NCI-H2196 treated with DMSO at 0.1 percent for 48 hours (cell line): ENCODE results near the gene FKBP11.
"Not testable (repeated sequence)": the region's sequence is repeated elsewhere in the genome, so short reads cannot be mapped to it uniquely, and the experiment has no call there.

ENCODE experiments used
- DNase-seq: peaks from one replicate; lab custom pipeline; 2025; ENCODE audit not compliant: unreplicated experiment; lab: John Stamatoyannopoulos, UW

The FKBP11 gene

DNA sequence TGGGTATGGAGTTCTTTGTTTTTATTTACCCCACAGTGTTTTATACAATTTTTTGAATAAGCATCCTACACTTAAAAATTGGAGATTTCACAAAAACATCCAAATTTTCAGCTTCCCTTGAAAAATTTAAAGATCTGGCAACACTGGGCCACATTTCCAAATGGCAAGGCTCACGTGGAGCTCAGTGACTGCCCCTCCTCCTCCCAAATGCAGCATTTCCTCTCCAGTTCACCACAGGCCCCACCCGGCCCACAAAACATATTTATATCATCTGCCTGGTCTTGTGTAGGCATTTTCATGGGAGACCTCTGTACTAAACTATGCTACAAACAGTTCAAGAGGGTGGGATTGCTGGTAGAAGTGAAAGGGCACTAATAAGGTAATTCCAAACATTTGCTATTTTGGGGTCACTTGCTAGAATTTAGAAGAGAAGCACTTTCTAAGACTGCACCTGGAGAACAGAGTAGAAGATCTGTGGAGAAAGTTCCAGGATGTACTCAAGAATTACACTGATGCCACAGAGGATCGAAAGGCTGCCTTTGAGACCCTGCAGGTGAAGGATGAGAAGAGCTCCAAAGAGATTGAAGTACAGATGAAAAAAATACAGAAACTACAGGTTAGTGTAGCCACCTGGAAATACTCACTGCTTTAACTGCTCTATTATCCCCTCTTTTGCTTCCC lies 7.3 kb downstream of the FKBP11 start:
- DNase-seq: no peak

DNA sequence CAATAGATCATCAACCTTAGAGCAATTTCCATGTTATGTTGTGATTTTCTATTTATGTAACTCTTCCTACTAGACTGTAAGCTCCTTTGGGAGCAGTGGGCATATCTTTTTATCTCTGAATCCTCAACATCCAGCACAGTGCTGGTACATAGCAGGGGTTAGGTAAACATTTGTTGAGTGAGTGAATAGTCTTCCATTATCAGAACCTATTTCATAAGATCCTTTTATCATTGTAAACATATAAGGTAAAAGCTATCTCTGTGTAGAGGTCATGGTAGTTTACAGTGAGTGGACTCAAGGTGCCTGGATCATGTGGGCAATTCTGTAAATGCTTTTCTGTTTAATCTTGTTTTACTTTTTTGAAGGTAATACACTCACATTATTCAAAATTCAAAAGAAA lies 15.1 kb downstream of the FKBP11 start:
- no peak for DNase-seq

DNA sequence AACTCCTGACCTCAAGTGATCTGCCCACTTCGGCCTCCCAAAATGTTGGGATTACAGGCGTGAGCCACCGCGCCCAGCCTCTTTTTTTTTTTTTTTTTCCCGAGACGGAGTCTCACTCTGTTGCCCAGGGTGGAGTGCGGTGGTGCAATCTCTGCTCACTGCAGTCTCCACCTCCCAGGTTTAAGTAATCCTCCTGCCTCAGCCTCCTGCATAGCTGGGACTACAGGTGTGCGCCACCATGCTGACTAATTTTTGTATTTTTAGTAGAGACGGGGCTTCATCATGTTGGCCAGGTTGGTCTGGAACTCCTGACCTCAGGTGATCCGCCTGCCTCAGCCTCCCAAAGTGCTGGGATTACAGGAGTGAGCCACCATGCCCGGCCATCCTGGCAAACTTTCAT lies 15.6 kb downstream of the FKBP11 start:
- DNase-seq: not testable (repeated sequence)

DNA sequence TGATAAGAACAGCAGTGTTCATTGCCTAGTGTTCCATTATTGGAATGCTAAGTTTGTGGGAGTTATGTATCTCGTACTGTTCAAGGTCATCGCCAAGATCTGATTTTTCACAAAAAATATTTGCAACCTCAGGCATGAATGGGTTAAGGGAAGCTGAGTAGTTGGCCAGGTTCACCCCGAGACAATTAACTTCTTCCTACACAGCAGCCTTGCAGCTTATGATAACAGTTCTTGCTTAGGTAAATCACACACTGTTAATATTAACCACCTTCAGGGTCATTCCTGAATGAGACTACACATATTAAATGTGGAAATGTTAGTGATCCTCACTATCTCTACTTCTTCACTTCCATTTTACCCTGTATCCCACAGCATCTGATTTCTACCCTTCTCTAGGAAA lies 18.0 kb downstream of the FKBP11 start:
- no peak for DNase-seq

DNA sequence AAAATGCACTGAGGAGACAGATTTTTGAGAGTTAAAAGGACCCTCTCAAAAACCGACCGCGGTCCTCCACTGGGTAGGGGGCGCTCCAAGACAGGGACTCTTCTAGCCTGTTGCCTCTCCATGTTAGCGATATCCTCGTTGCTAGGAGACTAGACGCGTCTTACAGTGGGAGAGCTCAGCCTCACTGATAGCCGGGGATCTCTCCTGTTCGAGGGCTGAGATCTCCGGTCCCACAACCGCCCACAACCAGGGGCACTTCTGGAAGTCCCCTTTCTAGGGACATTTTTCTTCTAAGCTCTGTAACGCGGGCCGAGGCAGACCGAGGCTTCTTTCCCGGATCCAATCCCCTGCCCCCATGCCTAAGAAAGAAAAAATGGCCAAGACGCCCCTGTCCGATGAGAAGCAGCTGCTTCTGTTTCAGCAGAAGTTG lies 21.3 kb downstream of the FKBP11 start:
- peak; percentile 37 for DNase-seq

GRCh38 chr12:48903363-48903981 lies 21.8 kb downstream of the FKBP11 start:
- DNase-seq: no peak

DNA sequence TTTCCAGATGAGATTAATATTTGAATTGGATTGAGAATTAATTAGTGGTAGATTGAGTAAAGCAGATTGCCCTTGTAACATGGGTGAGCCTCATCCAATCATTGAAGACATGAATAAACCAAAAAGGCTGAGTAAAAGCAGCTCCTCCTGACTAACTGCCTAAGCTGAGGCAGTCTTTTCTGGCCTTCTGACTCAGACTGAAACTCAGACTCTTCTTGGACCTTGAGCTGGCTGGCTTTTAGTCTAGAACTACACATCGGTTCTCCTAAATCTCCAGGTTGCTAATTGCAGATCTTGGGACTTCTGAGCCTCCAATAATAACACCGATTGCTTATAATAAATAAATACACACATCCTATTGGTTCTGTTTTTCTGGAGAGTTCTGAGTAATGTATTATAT lies 24.0 kb downstream of the FKBP11 start:
- DNase-seq: no peak

- no peak for DNase-seq
Measured at GRCh38 chr12:48899651-48900050, 25.6 kb downstream of the FKBP11 start.

DNA sequence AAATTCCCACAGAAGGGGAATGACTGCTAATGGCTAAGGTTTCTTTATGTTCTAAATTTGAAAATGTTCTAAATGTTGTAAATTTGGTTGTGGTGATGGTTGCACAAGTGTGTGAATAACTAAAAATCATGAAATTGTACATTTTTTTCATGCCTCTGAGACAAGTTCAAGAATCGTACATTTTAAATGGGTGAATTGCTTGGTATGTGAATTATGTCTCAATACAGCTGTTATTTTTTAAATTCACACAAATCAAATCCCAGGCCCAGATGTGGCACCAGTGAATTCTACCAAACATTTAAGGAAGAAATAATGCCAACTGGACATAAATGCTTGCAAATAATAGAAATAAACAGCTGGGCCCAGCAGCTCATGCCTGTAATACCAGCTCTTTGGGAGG lies 31.0 kb downstream of the FKBP11 start:
- DNase-seq: no peak

DNA sequence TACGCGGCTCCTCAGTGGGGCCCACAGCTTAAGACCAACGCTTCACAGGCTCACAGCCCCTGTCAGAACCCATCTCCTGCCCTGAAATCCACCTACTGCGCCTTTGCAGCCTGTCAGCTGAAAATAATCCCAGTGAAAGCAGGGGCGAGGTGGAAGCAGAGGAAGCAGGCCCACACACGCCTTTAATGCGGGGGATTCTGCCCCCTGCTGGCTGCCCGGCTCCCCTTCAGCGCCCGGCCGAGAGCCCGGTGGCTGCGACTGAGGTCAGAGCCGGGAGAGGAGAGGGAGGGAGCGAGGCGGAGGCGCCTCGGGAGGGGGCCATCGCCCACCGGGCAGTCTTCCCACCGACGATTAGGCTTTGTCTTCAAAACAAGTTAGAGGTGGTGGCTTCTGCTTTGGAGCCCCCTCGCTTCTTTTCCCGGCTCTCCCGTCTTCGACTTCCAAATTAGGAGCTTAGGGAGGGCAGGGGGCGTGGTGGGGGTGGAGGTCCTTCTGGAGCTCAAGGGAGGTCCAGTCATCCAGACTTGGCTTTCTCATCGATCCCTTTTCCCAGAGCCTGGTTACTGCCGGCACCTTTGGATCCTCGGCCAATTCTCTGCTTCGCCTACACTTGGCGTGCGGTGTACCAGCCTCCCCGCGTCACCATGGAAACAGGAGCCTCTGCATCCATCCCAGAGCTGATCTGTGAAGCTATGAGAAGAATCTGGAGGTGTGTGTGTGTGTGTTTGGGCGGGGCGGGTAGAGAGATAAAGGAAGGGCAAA lies 34.5 kb downstream of the FKBP11 start:
- peak; percentile 58 for DNase-seq

DNA sequence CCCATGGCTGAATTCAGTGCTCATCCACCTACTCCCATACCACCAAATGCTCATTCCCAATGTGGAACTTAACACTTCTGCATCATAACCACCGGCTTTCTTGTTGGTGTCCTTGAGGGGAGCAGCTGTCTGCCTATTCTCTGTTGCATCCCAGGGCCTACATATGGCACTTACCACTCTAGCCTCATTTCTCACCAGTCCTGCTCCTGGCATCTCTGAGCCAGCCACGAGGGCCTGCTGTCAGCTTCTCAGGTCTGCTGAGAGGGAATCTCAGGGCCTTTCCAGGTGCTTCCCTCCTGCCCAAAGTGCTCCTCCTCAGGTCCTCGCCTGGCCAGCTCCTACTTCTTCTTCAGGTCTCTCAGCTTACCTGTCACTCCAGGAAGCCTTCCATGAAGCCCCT lies 35.6 kb downstream of the FKBP11 start:
- no peak for DNase-seq

DNA sequence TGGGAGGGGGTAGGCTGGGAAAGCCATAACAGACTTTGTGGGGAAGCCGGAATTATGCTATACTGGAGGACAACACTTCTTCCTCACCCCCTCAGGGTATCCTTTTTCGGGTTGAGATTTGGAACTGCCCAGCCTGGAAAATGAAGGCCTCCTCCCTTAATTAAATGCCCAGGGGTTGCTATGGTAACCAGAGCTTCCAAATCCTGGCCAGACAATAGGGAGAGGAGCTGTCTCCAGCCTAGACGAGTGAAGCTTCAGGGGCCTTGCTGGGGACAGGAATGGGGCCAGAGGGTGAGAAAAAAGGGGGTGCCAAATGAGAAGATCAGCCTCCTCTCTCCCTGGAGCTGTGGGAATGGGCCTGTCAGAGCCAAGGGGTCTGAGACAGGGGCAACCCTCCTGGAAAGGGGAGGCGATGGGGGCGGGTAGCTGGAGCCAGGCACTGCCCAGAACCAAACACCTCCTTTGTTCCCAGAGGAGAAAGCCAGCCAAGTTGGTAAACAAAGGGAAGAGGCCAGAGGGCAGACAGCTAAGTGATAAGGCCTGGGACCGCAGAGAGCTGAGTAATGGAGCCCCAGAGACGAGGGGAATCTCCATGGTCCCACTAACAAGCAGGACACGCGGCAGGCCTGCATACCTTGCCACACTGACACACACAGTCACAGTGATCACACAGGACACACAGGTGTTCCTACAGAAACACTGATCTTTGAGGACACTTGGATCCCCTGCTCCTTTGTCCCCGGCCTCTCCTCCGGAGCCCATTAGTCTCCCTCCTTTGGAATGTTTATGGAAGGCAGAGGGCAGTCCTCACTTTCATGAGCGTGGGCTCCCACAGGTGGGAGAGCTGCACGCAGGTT lies 41.8 kb downstream of the FKBP11 start:
- DNase-seq: peak; percentile 14

GRCh38 chr12:48882972-48883304 lies 42.4 kb downstream of the FKBP11 start:
- DNase-seq: no peak

- DNase-seq: no peak
Measured at GRCh38 chr12:48882315-48882687, 43.0 kb downstream of the FKBP11 start.

DNA sequence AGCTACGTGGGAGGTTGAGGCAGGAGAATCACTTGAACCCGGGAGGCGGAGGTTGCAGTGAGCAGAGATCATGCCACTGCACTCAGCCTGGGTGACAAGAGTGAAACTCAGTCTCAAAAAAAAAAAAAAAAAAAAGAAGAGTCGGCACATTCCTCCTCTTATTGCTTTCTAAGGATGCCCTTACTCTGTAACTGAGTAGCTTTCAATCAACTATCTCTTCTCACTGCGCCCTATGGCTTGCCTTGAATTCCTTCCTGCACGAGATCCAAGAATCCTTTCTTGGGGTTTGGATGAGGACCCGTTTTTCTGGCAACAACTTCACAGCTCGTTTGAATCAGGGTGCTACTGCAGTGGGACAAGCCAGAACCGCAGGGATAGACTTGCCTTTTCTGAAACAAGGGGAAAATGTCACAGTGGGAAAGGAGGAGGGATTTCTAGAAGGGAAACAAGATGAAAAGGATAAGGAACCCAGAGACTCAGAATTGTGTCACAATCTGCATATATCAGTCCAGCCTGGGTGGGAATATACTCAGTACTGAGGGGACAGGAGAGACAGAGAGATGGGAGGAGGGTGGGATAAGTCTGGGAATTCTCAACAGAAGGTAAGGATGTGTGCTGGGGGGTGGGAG lies 43.5 kb downstream of the FKBP11 start:
- no peak for DNase-seq

GRCh38 chr12:48880647-48881046 lies 44.6 kb downstream of the FKBP11 start:
- no peak for DNase-seq

- DNase-seq: no peak
Measured at GRCh38 chr12:48878548-48878947, 46.7 kb downstream of the FKBP11 start.

DNA sequence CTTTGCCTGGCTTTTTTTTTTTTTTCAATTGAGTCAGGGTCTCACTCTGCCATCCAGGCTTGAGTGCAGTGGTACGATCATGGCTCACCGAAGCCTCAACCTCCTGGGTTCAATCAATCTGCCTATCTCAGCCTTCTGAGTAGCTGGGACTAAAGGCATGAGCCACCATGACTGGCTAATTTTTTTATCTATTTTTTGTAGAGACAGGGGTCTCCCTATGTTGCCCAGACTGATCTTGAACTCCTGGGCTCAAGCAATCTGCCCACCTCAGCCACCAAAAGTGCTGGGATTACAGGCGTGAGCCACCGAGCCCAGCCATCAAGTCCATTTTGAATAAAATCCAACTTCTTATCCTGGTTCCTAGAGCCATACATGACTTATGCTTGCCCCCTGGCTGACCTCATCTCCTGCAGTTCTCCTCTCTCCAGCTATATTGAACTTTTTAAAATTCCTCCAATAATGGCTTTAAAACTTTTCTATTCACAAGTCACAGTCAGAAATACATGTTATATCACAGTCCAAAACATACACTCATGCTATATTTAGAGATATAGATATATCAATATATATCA lies 49.3 kb downstream of the FKBP11 start:
- no peak for DNase-seq

GRCh38 chr12:48873534-48873933 lies 51.8 kb downstream of the FKBP11 start:
- not testable (repeated sequence) for DNase-seq

GRCh38 chr12:48873096-48873495 lies 52.2 kb downstream of the FKBP11 start:
- no peak for DNase-seq
